H9 (cell line): ENCODE measurements around the gene IPPK. TPM values are rescaled to one million over a fixed set of nuclear protein-coding genes. Genes with fewer than 3 reads are reported as not detected.

Source experiments
- DNase-seq: peaks from one replicate; pipeline ENCODE4 v3.0.0-alpha.2; 2017
- H2AFZ ChIP-seq: one replicate; pipeline ENCODE4 v1.6.1; 2013; ENCODE audit warnings: mild to moderate bottlenecking, low read length, control low read depth, moderate library complexity
- H2AK5ac ChIP-seq: 2 replicates; pipeline ENCODE4 v1.6.1; 2013; ENCODE audit warnings: low read length, control low read depth, mixed read lengths; ENCODE audit not compliant: insufficient read length
- H2BK120ac ChIP-seq: one replicate; pipeline ENCODE4 v1.6.1; 2013; ENCODE audit warnings: low read depth, mild to moderate bottlenecking, low read length, control low read depth, inconsistent platforms; ENCODE audit not compliant: poor library complexity, severe bottlenecking
- H2BK12ac ChIP-seq: 2 replicates; pipeline ENCODE4 v1.6.1; 2013; ENCODE audit warnings: low read length, control low read depth, mixed read lengths, low read depth; ENCODE audit not compliant: insufficient read length
- H2BK15ac ChIP-seq: 2 replicates; pipeline ENCODE4 v1.6.1; 2013; ENCODE audit warnings: low read depth, low read length, control low read depth
- H2BK20ac ChIP-seq: one replicate; pipeline ENCODE4 v1.6.1; 2013; ENCODE audit warnings: low read depth, mild to moderate bottlenecking, low read length, control low read depth, inconsistent platforms; ENCODE audit not compliant: poor library complexity, severe bottlenecking
- H2BK5ac ChIP-seq: 2 replicates; pipeline ENCODE4 v1.6.1; 2013; ENCODE audit warnings: low read length, control low read depth, mixed read lengths; ENCODE audit not compliant: insufficient read length
- H3K14ac ChIP-seq: 2 replicates; pipeline ENCODE4 v1.6.1; 2013; ENCODE audit warnings: low read length, control low read depth; ENCODE audit not compliant: insufficient read depth
- H3K18ac ChIP-seq: 2 replicates; pipeline ENCODE4 v1.6.1; 2013; ENCODE audit warnings: low read depth, mild to moderate bottlenecking, mixed read lengths, low read length, control low read depth; ENCODE audit not compliant: insufficient read length
- H3K23ac ChIP-seq: 2 replicates; pipeline ENCODE4 v1.6.1; 2013; ENCODE audit warnings: low read length, control low read depth, mixed read lengths, low read depth; ENCODE audit not compliant: insufficient read length
- H3K23me2 ChIP-seq: 2 replicates; pipeline ENCODE4 v1.6.1; 2013; ENCODE audit warnings: low read depth, mild to moderate bottlenecking, mixed read lengths, low read length, control low read depth; ENCODE audit not compliant: insufficient read length, poor library complexity, severe bottlenecking
- H3K27ac ChIP-seq: 2 replicates; pipeline ENCODE4 v1.5.1; 2013; ENCODE audit warnings: low read length, control low read depth, mixed read lengths, low read depth; ENCODE audit not compliant: insufficient read length
- H3K27me3 ChIP-seq: 2 replicates; pipeline ENCODE4 v1.6.1; 2013; ENCODE audit warnings: low read length, control low read depth, inconsistent platforms; ENCODE audit not compliant: insufficient read depth
- H3K4ac ChIP-seq: 2 replicates; pipeline ENCODE4 v1.6.1; 2013; ENCODE audit warnings: low read depth, mild to moderate bottlenecking, control low read depth, inconsistent platforms, low read length, moderate library complexity
- H3K4me1 ChIP-seq: 2 replicates; pipeline ENCODE4 v1.6.1; 2013; ENCODE audit warnings: low read length, control low read depth, inconsistent platforms; ENCODE audit not compliant: insufficient read depth
- H3K4me2 ChIP-seq: 2 replicates; pipeline ENCODE4 v1.6.1; 2013; ENCODE audit warnings: low read length, control low read depth, mixed read lengths; ENCODE audit not compliant: insufficient read length, insufficient read depth
- H3K56ac ChIP-seq: 2 replicates; pipeline ENCODE4 v1.6.1; 2013; ENCODE audit warnings: low read depth, mild to moderate bottlenecking, mixed read lengths, low read length, control low read depth; ENCODE audit not compliant: insufficient read length
- H3K79me1 ChIP-seq: 2 replicates; pipeline ENCODE4 v1.6.1; 2013; ENCODE audit warnings: low read depth, mild to moderate bottlenecking, moderate library complexity, low read length, control low read depth, inconsistent platforms; ENCODE audit not compliant: insufficient read depth, poor library complexity, severe bottlenecking
- H3K79me2 ChIP-seq: 2 replicates; pipeline ENCODE4 v1.6.1; 2013; ENCODE audit warnings: low read length, control low read depth, inconsistent platforms; ENCODE audit not compliant: insufficient read depth
- H3K9ac ChIP-seq: 2 replicates; pipeline ENCODE4 v1.6.1; 2013; ENCODE audit warnings: low read length, control low read depth, mixed read lengths; ENCODE audit not compliant: insufficient read length; ENCODE audit errors: extremely low read depth
- H3K9me3 ChIP-seq: one replicate; pipeline ENCODE4 v1.6.1; 2013; ENCODE audit warnings: low read depth, low read length, inconsistent platforms; ENCODE audit not compliant: control insufficient read depth
- H3T11ph ChIP-seq: one replicate; pipeline ENCODE4 v1.6.1; 2013; ENCODE audit warnings: mild to moderate bottlenecking, low read length, control low read depth, inconsistent platforms
- H4K20me1 ChIP-seq: one replicate; pipeline ENCODE4 v1.6.1; 2013; ENCODE audit not compliant: control insufficient read depth, insufficient read length, insufficient read depth
- H4K5ac ChIP-seq: 2 replicates; pipeline ENCODE4 v1.6.1; 2013; ENCODE audit warnings: low read depth, mild to moderate bottlenecking, mixed read lengths, low read length, control low read depth; ENCODE audit not compliant: insufficient read length
- H4K8ac ChIP-seq: replicated peaks from 2 replicates; pipeline ENCODE4 v1.6.1; 2013; ENCODE audit warnings: low read length, control low read depth, mixed read lengths, low read depth; ENCODE audit not compliant: insufficient read length
- H4K91ac ChIP-seq: 2 replicates; pipeline ENCODE4 v1.6.1; 2013; ENCODE audit warnings: low read depth, mild to moderate bottlenecking, moderate library complexity, mixed read lengths, low read length, control low read depth; ENCODE audit not compliant: insufficient read length
- H3K27ac Mint-ChIP-seq, 3 experiments: 2 replicates in 2 of 3; 3 replicates in 1 of 3; pipeline ENCODE4 v1.8.0; 2020 to 2021; ENCODE audit warnings: mixed read lengths in 3 of 3, mild to moderate bottlenecking in 1 of 3, moderate library complexity in 1 of 3
- H3K27me3 Mint-ChIP-seq: 2 replicates; pipeline ENCODE4 v1.8.0; 2021; ENCODE audit warnings: low read depth, mild to moderate bottlenecking, moderate library complexity, mixed read lengths
- H3K36me3 Mint-ChIP-seq, 3 experiments: 2 replicates in 2 of 3; 3 replicates in 1 of 3; pipeline ENCODE4 v1.8.0; 2020 to 2021; ENCODE audit warnings: low read depth in 3 of 3, mixed read lengths in 3 of 3; ENCODE audit not compliant: insufficient read depth in 1 of 3
- H3K4me1 Mint-ChIP-seq, 2 experiments: 2 replicates each; pipeline ENCODE4 v1.8.0; 2020; ENCODE audit warnings: mixed read lengths in 2 of 2
- H3K4me3 Mint-ChIP-seq, 2 experiments: 2 replicates in 1 of 2; 3 replicates in 1 of 2; pipeline ENCODE4 v1.8.0; 2020 to 2021; ENCODE audit warnings: mild to moderate bottlenecking in 2 of 2, mixed read lengths in 2 of 2, moderate library complexity in 1 of 2
- H3K9me3 Mint-ChIP-seq, 2 experiments: 2 replicates in 1 of 2; 3 replicates in 1 of 2; pipeline ENCODE4 v1.8.0; 2020; ENCODE audit warnings: mild to moderate bottlenecking in 2 of 2, mixed read lengths in 2 of 2, moderate library complexity in 1 of 2
- CTCF ChIP-seq: fragments of 200-600 bp; sonication (generic); conservative IDR thresholded peaks from 3 replicates; pipeline ENCODE4 v1.8.0; 2021; ENCODE audit warnings: antibody characterized with exemption, mild to moderate bottlenecking
- total RNA-seq: library from RNA; stranded (reverse); gene quantifications from 2 replicates; pipeline ENCODE4 v1.2.1, GENCODE V29; 2021

Gene IPPK
- total RNA-seq, 1 experiment from 2014 or later = 10.7 TPM

DNA sequence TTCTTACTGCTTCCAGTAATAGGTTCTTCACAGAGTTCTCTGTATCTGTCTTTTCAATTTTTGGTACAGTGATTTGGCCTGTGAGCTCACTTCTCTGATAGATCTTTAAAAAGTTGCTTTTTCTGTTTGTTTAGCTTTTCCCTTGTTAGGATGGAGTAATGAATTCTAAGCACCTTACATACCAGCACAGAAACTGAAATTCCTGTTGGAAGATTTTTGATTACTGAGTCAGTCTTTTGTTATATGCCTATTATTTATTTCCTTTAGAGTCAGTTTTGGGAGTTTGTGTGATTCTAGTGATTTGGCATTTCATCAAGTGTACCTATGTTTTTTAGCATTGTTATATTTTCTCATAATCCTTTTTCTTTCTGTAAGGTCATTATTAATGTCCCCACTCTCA is 37.6 kb upstream of the IPPK start:
- H3K27me3 Mint-ChIP-seq = no peaks in the 10 kb centered on the region; the same call in 1 of the 2 replicates
- H3K36me3 Mint-ChIP-seq = peaks cover 8 to 17% (median 10%) of the 10 kb centered on the region in 3 experiments; a peak in 4 of 7 replicates
- H3K27ac Mint-ChIP-seq = no peak overlapping the region
- H3K4me1 Mint-ChIP-seq = no peaks in the 10 kb centered on the region
- Histone ChIP-seq H4K20me1 (no peaks in the 10 kb centered on the region), H2BK20ac (no peak overlapping the region), H3K27me3 (no peaks in the 10 kb centered on the region), H4K91ac (no peak overlapping the region), H2BK15ac (no peak overlapping the region), H3K56ac (no peak overlapping the region), H2BK5ac (no peak overlapping the region), H3K4ac (no peak overlapping the region), H3K79me2 (no peaks in the 10 kb centered on the region), H3K4me1 (no peaks in the 10 kb centered on the region), H3T11ph (no peak overlapping the region), H2BK120ac (no peak overlapping the region), H3K23ac (no peak overlapping the region), H3K9me3 (no peaks in the 10 kb centered on the region), H3K79me1 (no peaks in the 10 kb centered on the region), H3K23me2 (no peaks in the 10 kb centered on the region), H2AK5ac (no peak overlapping the region), H4K5ac (no peak overlapping the region), H3K14ac (no peak overlapping the region), H3K18ac (no peak overlapping the region), H3K4me2 (no peak overlapping the region), H4K8ac (no peak overlapping the region), H2BK12ac (no peak overlapping the region), H3K27ac (no peak overlapping the region), H3K9ac (no peak overlapping the region), H2AFZ (no peak overlapping the region)
- DNase-seq = no peak
- no peak overlapping the region for H3K4me3 Mint-ChIP-seq
- TF ChIP-seq CTCF = no peak
- H3K9me3 Mint-ChIP-seq = no peaks in the 10 kb centered on the region
